Measurements from ENCODE around the gene RAD51B.

RAD51B gene

DNA sequence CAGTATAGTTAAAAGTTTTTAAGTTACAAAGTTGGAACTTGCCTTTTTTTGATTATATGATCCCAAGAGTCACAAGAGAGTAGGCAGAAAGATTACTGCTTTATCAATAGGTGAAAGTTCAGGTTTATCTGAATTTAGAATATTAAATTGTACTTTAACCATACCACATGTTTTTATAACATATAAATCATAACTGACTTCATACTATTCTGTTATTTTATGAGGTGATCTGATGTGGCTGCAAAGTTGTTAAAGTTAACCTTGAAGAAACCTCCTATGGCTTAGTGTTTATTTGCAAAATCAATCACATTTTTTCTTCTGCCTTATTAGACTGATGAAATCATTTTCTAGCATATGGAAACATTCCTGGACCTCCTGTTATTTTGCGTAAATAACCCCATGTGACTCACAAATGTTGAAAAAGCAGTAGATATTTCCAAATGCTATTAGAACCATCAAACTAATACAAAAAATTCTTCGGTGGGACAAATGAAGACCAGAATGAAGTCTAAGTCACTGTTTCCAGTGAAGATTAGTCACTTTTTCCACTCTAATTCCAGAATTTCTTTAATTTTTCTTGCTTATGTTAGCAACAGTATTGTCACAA lies 132.1 kb downstream of the RAD51B start:
- TF ChIP-seq ZFX (IDR thresholded peaks at IDR 0.05): no peak
- TF ChIP-seq, protein P1, sequence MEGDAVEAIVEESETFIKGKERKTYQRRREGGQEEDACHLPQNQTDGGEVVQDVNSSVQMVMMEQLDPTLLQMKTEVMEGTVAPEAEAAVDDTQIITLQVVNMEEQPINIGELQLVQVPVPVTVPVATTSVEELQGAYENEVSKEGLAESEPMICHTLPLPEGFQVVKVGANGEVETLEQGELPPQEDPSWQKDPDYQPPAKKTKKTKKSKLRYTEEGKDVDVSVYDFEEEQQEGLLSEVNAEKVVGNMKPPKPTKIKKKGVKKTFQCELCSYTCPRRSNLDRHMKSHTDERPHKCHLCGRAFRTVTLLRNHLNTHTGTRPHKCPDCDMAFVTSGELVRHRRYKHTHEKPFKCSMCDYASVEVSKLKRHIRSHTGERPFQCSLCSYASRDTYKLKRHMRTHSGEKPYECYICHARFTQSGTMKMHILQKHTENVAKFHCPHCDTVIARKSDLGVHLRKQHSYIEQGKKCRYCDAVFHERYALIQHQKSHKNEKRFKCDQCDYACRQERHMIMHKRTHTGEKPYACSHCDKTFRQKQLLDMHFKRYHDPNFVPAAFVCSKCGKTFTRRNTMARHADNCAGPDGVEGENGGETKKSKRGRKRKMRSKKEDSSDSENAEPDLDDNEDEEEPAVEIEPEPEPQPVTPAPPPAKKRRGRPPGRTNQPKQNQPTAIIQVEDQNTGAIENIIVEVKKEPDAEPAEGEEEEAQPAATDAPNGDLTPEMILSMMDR (conservative IDR thresholded peaks at IDR 0.05): no peak
- no peak overlapping the region for H3K27ac ChIP-seq

- TF ChIP-seq ZFX (IDR thresholded peaks at IDR 0.05): no peak
- TF ChIP-seq, protein P1 (conservative IDR thresholded peaks at IDR 0.05): no peak
- H3K27ac ChIP-seq: no peak overlapping the region
Measured at GRCh38 chr14:67952381-67952780, 132.8 kb downstream of the RAD51B start.

- H3K27ac ChIP-seq: no peak overlapping the region
- TF ChIP-seq, protein P1 (conservative IDR thresholded peaks at IDR 0.05): no peak
- no peak for TF ChIP-seq ZFX (IDR thresholded peaks at IDR 0.05)
Measured at GRCh38 chr14:67952786-67953185, 133.2 kb downstream of the RAD51B start.

DNA sequence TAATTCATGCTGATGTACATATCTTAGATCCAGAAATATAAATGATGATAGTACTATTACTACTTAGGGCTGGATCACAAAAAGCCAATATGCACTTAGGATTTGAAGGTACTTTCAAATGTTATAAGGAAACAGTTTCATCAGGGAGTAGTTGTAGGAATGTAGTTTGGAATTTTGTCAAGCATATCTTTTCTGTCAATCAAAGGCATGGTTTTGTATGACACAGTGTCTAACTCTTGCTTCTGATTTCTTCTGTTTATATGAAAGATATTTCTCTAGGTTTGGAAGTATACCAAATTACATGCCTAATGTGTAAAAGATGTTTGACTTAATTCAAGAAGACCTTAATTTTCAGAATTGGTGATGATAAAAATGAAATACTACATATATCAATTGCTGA lies 135.7 kb downstream of the RAD51B start:
- no peak for TF ChIP-seq ZFX (IDR thresholded peaks at IDR 0.05)
- TF ChIP-seq, protein P1 (conservative IDR thresholded peaks at IDR 0.05): no peak
- no peak overlapping the region for H3K27ac ChIP-seq

DNA sequence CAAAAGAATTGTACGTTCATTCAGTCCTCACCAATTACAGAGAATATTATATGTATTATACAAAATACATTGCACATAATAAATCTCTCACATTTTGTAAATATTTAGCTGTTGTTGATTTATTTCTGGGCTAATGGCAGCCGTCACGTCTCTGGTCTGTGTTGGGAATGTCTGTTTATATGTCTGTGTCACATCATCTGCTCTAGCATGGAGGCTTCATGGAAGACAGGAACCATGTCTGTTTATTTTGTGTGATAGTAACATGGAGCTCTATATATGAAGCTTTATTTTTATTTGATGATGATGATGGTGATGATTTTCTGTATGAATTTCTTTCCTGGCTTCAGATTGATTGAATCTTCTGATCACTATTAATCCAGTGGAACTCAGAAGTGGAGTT lies 138.4 kb downstream of the RAD51B start:
- TF ChIP-seq, protein P1 (conservative IDR thresholded peaks at IDR 0.05): no peak
- no peak for TF ChIP-seq ZFX (IDR thresholded peaks at IDR 0.05)
- H3K27ac ChIP-seq: no peak overlapping the region

DNA sequence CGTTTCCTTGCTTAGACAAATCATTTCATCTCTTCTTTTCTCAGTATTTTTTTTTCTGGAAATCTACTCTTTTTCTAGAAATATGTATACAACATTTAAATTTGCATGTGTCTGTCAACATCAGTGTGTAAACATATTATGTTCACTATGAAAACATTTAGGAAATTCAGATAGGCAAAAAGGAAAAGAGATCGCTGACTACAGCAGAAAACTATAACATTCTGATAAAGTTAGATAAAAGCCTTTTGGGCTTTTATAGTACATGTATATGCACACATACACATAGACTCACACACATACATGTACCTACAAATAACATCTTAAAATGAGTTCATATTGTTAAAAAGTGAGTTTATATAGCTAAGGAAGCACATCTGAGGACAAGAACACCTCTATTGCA lies 142.1 kb downstream of the RAD51B start:
- no peak overlapping the region for H3K27ac ChIP-seq
- TF ChIP-seq, protein P1 (conservative IDR thresholded peaks at IDR 0.05): no peak
- no peak for TF ChIP-seq ZFX (IDR thresholded peaks at IDR 0.05)

- TF ChIP-seq ZFX (IDR thresholded peaks at IDR 0.05): no peak
- TF ChIP-seq, protein P1 (conservative IDR thresholded peaks at IDR 0.05): no peak
- no peak overlapping the region for H3K27ac ChIP-seq
Measured at GRCh38 chr14:67962215-67962644, 142.7 kb downstream of the RAD51B start.

Measured in C4-2B (cell line).